GM18499 (cell line): ENCODE data around the gene GPNMB.
A peak's percentile ranks its signal among the peaks of the same experiment; 100 is the strongest.
"Not testable (repeated sequence)": the region's sequence is repeated elsewhere in the genome, so short reads cannot be mapped to it uniquely, and the experiment has no call there.

ENCODE experiments used
- ATAC-seq: cut with Tn5 transposase; IDR thresholded peaks from one replicate; pipeline ENCODE4 v1.9.1; 2021; ENCODE audit warnings: moderate number of reproducible peaks; ENCODE audit not compliant: insufficient read depth, unreplicated experiment

Gene GPNMB

DNA sequence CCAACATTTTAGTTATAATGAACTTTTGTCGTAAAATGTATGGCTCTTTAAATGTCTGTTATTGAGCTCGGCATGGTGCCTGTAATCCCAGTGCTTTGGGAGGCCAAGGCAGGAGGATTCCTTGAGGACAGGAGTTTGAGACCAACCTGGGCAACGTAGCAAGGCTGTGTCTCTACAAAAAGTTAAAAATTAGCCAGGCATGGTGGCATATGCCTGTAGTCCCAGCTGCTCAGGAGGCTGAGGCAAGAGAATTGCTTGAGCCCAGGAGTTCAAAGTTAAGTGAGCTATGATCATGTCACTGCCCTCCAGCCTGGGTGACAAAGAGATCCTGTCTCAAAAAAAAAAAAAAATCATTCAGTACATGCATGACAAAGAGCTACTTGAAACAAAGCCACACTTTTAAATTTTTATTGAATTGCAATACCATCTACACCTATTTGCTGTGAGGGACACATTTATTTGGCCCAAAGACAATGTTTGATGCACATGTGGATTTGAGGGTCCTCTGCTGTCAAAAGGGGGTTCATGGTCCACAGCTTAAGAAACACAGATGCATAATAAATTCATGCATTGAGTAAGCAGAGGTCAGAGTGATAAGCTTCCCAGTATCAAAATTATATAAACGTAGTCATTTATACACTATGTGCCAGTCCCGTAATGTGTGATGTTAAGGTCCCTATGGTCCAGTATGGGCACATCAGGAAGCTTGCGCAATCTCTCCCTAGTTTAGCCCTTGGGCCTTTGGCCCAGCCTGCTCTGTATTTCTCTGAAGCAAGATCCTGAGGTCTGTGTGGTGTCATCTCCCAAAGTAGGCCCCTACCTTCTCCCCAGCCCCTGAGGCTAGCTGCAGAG, 48.2 kb downstream of the GPNMB start:
- ATAC-seq = no peak

DNA sequence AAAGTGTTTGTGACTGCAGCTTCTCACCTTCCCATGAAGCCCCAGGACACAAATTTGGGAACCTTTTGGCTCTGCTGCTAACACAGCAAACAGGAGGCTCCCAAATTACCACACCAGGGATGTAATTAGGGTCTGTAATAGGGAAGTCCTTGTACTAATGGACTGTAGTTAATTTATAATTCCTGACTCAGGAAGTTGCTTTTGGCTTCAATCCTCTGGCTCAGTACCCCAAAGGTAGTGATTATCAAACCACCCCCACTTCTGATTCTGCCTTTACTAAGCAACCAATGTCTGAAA, 48.8 kb downstream of the GPNMB start:
- ATAC-seq = no peak

DNA sequence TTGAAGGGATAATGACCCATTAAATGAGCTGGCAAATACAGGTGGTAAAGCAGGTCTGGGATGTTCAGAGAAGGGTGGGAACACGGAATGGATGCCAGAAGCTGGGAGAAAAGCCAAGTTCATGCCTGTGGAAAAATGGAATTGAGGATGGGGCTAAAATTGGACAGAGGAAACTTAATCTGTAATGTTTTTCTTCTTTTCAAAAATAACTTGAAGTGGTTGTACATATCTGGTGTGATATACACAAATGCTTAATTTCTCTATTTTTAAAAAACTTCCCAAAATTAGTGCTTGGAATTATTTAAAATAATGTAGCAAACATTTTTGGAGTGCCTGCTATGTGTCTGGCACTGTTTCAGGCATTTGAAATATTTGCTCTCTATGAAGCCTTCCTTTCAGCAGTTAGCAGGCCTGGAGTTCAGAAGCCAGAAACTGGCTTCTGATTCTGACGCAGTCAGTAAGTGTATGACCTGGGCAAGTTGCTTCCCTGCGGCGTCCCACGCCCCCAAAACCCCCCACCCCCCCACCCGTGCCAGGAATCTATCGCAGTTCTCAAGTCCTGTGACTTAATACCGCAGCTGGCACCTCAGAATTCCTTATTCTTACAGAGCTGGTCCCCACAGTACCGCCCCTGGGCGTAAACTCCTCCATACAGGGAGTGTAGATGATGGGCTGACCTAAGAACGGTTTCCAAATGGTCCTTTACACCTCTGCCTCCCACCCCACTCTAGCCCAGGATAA, 51.7 kb downstream of the GPNMB start:
- ATAC-seq = no peak

GRCh38 chr7:23298885-23299769, 52.6 kb downstream of the GPNMB start, which contains the start of gene MALSU1:
TSS of gene MALSU1 (plus strand) at chr7:23299339. CDS start at chr7:23299353, 14 bp downstream.
- ATAC-seq = peak; percentile 94

DNA sequence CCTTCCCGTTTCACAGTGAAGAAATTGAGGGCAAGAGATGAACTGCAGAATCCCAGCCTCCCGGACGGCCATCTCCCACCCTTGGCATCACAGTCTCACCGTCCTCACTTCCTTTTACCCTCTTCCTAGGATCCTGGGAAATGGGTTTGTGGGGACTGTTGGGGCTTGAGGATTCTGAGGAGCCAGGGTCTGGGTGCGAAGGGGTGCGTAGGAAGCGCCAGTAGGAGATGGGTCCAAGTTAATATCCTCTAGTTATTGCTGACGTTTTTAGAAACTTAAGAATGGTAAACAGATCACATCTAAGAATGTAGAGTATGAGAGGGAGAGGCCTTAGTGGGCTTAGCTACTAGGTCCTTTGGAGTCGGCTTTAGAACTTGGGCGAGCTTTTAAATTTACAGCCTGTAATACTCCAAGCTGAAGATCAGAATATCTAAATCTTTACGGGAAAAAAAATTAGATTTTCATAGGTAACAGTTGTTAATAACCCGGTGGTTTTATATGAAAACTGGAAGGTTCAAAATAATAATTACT, 53.3 kb downstream of the GPNMB start:
- no peak for ATAC-seq

GRCh38 chr7:23306936-23307521, 60.5 kb downstream of the GPNMB start:
- no peak for ATAC-seq

GRCh38 chr7:23308754-23309153, 62.2 kb downstream of the GPNMB start:
- ATAC-seq = no peak

GRCh38 chr7:23312141-23312540, 65.6 kb downstream of the GPNMB start:
- ATAC-seq = not testable (repeated sequence)

DNA sequence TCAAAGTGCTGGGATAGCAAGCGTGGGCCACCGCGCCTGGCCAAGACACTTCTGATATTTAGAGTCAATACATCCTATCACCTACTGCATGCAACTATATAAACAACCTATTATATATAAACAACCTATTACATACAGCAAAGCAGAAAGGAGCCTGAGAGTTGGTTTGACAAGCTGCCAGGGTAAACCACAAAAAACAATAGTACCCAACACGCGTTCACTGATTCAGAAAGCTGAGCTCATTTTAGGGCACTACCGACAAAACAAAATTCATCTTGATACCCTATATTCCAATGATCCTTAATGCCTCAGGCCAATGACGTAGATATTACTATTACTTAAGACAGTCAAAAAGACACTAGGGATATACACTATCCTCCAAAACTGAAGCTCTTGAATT, 68.8 kb downstream of the GPNMB start:
- no peak for ATAC-seq
